ENCODE measurements around the gene SIGMAR1.

SIGMAR1 gene

DNA sequence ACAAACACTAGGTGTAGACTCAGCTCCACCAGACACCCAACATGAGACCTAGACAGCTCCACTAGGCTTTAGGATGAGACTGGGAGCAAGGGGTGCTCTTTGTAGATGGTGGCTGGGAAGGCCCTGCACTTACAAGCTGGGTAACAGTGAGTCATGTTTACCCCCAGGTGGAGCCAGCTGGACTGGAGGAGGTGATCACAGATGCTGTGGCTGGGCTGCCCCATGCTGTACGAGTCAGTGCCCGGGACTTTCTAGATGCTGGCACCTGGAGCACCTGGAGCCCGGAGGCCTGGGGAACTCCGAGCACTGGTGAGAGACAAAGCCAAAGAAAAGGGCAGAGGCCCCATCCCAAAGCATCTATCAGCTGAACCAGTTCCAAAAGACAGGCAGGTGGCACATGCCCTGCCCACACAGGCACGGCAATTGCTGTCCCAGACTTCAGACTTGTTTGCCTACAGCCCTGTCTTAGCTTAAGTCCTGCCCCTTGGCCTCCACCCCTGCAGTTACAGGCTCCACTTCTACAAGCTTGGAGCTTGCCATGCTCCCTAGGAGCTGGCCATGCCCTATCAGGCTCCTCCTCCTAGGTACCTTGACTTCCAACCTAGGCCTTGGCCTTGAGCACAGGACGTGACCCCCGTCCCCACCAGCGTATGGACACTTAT lies 22.1 kb upstream of the SIGMAR1 start:
- H3F3A ChIP-seq (ENCODE audit: insufficient read depth) = peaks cover 3% of the 10 kb centered on the region; the same call in 1 of the 2 replicates

DNA sequence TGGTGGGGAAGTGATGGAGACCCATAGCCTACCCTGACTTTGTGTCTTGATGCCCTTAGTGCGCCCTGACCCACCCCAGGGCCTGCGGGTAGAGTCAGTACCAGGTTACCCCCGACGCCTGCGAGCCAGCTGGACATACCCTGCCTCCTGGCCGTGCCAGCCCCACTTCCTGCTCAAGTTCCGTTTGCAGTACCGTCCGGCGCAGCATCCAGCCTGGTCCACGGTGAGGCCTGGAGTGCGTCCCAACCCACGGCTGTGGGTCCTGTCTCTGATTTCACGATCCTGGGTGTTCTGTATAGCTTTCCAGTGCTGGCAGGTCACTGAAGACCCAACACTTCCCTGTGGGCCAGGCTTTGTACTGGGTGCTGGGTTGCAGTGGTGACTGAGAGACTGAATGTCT lies 20.9 kb upstream of the SIGMAR1 start:
- H3K36me3 ChIP-seq (ENCODE audit: low read length) = no peaks in the 10 kb centered on the region
- H3K27me3 ChIP-seq (ENCODE audit: low read length) = no peaks in the 10 kb centered on the region
- no peaks in the 10 kb centered on the region for H3K9me2 ChIP-seq (replicated peaks; ENCODE audit: insufficient read depth, low read length)
- H3K9me3 ChIP-seq (ENCODE audit: insufficient read depth, low read length) = no peaks in the 10 kb centered on the region
- no peak overlapping the region for H3K27ac ChIP-seq (ENCODE audit: low read depth, low read length)
- no peak overlapping the region for H3K4me2 ChIP-seq (ENCODE audit: low read depth, low read length, poor library complexity, severe bottlenecking)
- H4K20me1 ChIP-seq (ENCODE audit: low read depth, low read length) = no peaks in the 10 kb centered on the region
- no peak overlapping the region for H3K4me3 ChIP-seq (ENCODE audit: insufficient read depth, low read length, poor library complexity, severe bottlenecking)
- no peaks in the 10 kb centered on the region for H3F3A ChIP-seq (ENCODE audit: insufficient read depth)
- H3K9ac ChIP-seq (ENCODE audit: low read length) = no peak overlapping the region
- no peak for TF ChIP-seq EZH2phosphoT487 (conservative IDR thresholded peaks at IDR 0.05; ENCODE audit: low read length)
- TF ChIP-seq, protein P1, sequence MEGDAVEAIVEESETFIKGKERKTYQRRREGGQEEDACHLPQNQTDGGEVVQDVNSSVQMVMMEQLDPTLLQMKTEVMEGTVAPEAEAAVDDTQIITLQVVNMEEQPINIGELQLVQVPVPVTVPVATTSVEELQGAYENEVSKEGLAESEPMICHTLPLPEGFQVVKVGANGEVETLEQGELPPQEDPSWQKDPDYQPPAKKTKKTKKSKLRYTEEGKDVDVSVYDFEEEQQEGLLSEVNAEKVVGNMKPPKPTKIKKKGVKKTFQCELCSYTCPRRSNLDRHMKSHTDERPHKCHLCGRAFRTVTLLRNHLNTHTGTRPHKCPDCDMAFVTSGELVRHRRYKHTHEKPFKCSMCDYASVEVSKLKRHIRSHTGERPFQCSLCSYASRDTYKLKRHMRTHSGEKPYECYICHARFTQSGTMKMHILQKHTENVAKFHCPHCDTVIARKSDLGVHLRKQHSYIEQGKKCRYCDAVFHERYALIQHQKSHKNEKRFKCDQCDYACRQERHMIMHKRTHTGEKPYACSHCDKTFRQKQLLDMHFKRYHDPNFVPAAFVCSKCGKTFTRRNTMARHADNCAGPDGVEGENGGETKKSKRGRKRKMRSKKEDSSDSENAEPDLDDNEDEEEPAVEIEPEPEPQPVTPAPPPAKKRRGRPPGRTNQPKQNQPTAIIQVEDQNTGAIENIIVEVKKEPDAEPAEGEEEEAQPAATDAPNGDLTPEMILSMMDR (IDR thresholded peaks at IDR 0.05; ENCODE audit: insufficient read depth, low read length, poor library complexity, severe bottlenecking) = no peak
- no peak overlapping the region for H2AFZ ChIP-seq (ENCODE audit: low read depth, low read length, severe bottlenecking)
- H3K79me2 ChIP-seq (ENCODE audit: insufficient read depth, low read length) = no peaks in the 10 kb centered on the region

More for the DNA sequence above, 22.1 kb upstream of the SIGMAR1 start:
- Histone ChIP-seq H3K9me3 (ENCODE audit: insufficient read depth, low read length) (no peaks in the 10 kb centered on the region), H3K4me2 (ENCODE audit: low read depth, low read length, poor library complexity, severe bottlenecking) (no peak overlapping the region), H4K20me1 (ENCODE audit: low read depth, low read length) (no peaks in the 10 kb centered on the region), H3K36me3 (ENCODE audit: low read length) (no peaks in the 10 kb centered on the region), H3K9me2 (replicated peaks; ENCODE audit: insufficient read depth, low read length) (no peaks in the 10 kb centered on the region), H2AFZ (ENCODE audit: low read depth, low read length, severe bottlenecking) (no peak overlapping the region), H3K27me3 (ENCODE audit: low read length) (no peaks in the 10 kb centered on the region), H3K9ac (ENCODE audit: low read length) (no peak overlapping the region), H3K4me3 (ENCODE audit: insufficient read depth, low read length, poor library complexity, severe bottlenecking) (no peak overlapping the region), H3K79me2 (ENCODE audit: insufficient read depth, low read length) (no peaks in the 10 kb centered on the region), H3K27ac (ENCODE audit: low read depth, low read length) (no peak overlapping the region)
- TF ChIP-seq EZH2phosphoT487 (conservative IDR thresholded peaks at IDR 0.05; ENCODE audit: low read length) = no peak
- TF ChIP-seq, protein P1 (IDR thresholded peaks at IDR 0.05; ENCODE audit: insufficient read depth, low read length, poor library complexity, severe bottlenecking) = no peak

DNA sequence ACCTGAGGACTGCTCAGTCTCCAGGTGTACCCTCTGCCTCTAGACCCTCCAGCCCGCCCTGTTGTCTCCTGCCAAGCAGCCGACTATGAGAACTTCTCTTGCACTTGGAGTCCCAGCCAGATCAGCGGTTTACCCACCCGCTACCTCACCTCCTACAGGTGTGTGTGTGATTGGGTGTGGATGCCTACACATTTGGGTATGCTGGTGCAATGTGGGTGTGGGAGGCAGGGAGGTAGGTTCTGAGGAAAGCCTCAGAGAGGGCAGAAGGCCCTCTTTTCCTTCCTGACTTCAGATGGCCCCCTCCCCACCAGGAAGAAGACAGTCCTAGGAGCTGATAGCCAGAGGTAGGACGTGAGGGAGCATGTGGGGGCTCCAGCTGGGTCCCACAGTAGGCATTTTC lies 19.4 kb upstream of the SIGMAR1 start:
- TF ChIP-seq EZH2phosphoT487 (conservative IDR thresholded peaks at IDR 0.05; ENCODE audit: low read length) = no peak
- TF ChIP-seq, protein P1 (IDR thresholded peaks at IDR 0.05; ENCODE audit: insufficient read depth, low read length, poor library complexity, severe bottlenecking) = no peak
- Histone ChIP-seq H3K9me3 (ENCODE audit: insufficient read depth, low read length) (no peaks in the 10 kb centered on the region), H3K4me2 (ENCODE audit: low read depth, low read length, poor library complexity, severe bottlenecking) (no peak overlapping the region), H3K79me2 (ENCODE audit: insufficient read depth, low read length) (no peaks in the 10 kb centered on the region), H2AFZ (ENCODE audit: low read depth, low read length, severe bottlenecking) (no peak overlapping the region), H3K9ac (ENCODE audit: low read length) (no peak overlapping the region), H4K20me1 (ENCODE audit: low read depth, low read length) (no peaks in the 10 kb centered on the region), H3K4me3 (ENCODE audit: insufficient read depth, low read length, poor library complexity, severe bottlenecking) (no peak overlapping the region), H3K36me3 (ENCODE audit: low read length) (no peaks in the 10 kb centered on the region), H3K27ac (ENCODE audit: low read depth, low read length) (no peak overlapping the region), H3K9me2 (replicated peaks; ENCODE audit: insufficient read depth, low read length) (no peaks in the 10 kb centered on the region), H3K27me3 (ENCODE audit: low read length) (no peaks in the 10 kb centered on the region), H3F3A (ENCODE audit: insufficient read depth) (no peaks in the 10 kb centered on the region)

All from SU-DHL-6 (cell line).